Inflammatory macrophage treated with lipopolysaccharide for 1 hour (primary cell): ENCODE data around the gene FILIP1.

Experiments
- DNase-seq, 2 donors: peaks; one replicate each; pipeline ENCODE4 v3.0.0-alpha.2; 2020 to 2022

Gene FILIP1

GRCh38 chr6:75249837-75250236 lies 243.8 kb downstream of the FILIP1 start:
- DNase-seq = no peak

- no peak for DNase-seq
These were observed 247.2 kb downstream of the FILIP1 start for GRCh38 chr6:75246386-75246785.

GRCh38 chr6:75244063-75244584 lies 249.5 kb downstream of the FILIP1 start:
- no peak for DNase-seq

- DNase-seq = peak; percentile 96 to 97
These were observed 250.1 kb downstream of the FILIP1 start, which contains the start of gene COX7A2 for GRCh38 chr6:75243333-75244062. Gene COX7A2 (minus strand): TSS chr6:75243801. CDS start chr6:75243734, 67 bp downstream.
